ES-I3 (cell line): ENCODE data around the gene ATP6V0D1.

Experiments
- H3K36me3 ChIP-seq: 2 replicates; pipeline ENCODE4 v1.6.1; 2013; ENCODE audit warnings: mild to moderate bottlenecking, low read length, control low read depth, moderate library complexity; ENCODE audit not compliant: insufficient read depth
- H3K4me1 ChIP-seq: 2 replicates; pipeline ENCODE4 v1.6.1; 2013; ENCODE audit warnings: mild to moderate bottlenecking, control low read depth, low read length; ENCODE audit not compliant: insufficient read depth
- H3K9ac ChIP-seq: 2 replicates; pipeline ENCODE4 v1.6.1; 2013; ENCODE audit warnings: low read depth, mild to moderate bottlenecking, low read length, moderate library complexity
- H3K9me3 ChIP-seq: 2 replicates; pipeline ENCODE4 v1.6.1; 2013; ENCODE audit warnings: mild to moderate bottlenecking, low read length, moderate library complexity; ENCODE audit not compliant: control insufficient read depth, insufficient read depth

ATP6V0D1 gene

GRCh38 chr16:67409631-67410030, 71.3 kb downstream of the ATP6V0D1 start:
- Histone ChIP-seq H3K36me3 (no peaks in the 10 kb centered on the region), H3K9me3 (no peaks in the 10 kb centered on the region), H3K9ac (no peak overlapping the region), H3K4me1 (peaks cover 29% of the 10 kb centered on the region)

DNA sequence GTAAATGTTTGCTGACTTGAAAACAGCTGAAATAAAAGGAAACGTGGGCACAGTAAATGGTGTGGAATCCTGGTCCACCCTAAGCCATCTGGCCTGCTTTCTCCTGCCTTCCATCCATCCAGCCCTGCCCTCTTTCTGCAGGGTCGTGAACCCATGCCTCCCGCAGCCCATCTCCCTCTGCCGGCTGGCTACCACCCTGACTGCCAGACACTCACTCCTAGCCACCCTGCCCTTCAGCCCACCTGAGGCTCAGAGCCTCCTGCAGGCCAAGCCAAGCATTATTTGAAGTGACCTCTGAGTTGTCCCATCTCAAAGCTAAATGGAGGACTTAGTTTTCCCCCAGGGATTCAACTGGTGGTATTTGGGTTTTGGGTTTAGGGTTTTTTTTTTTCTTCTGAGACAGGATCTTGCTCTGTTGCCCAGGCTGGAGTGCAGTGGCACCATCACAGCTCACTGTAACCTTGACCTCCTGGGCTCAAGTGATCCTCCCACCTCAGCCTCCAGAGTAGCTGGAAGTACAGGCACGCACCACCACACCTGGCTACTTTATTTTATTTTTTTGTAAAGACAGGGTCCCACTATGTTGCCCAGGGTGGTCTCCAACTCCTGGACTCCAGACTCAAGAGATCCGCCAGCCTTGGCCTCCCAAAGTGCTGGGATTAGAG, 73.0 kb downstream of the ATP6V0D1 start:
- Histone ChIP-seq H3K4me1 (peaks cover 21% of the 10 kb centered on the region), H3K9ac (no peak overlapping the region), H3K36me3 (no peaks in the 10 kb centered on the region), H3K9me3 (no peaks in the 10 kb centered on the region)

- Histone ChIP-seq H3K9ac (no peak overlapping the region), H3K36me3 (no peaks in the 10 kb centered on the region), H3K4me1 (peaks cover 21% of the 10 kb centered on the region), H3K9me3 (no peaks in the 10 kb centered on the region)
Measured at GRCh38 chr16:67407176-67407787, 73.7 kb downstream of the ATP6V0D1 start.

GRCh38 chr16:67406111-67406971, 74.6 kb downstream of the ATP6V0D1 start:
- Histone ChIP-seq H3K4me1 (peaks cover 21% of the 10 kb centered on the region), H3K9ac (no peak overlapping the region), H3K9me3 (no peaks in the 10 kb centered on the region), H3K36me3 (no peaks in the 10 kb centered on the region)

DNA sequence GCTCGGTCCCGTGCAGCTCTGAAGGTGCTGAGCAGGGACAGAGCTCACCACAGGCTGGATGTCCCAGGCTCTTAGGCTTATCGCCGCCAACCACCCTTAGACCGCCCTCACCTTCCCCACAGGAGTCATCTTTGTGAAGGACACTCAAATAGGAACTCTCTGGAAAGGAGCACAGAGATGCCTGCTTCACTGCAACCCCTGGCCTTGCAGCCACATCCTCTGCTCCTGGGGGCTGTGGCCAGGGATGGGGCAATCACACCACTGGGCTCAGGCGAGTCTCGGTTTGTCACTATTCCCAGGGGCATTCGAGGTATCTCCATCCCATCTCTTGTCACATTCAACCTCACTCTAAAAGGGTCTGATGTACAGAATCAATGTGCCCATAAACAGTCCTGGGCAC, 75.6 kb downstream of the ATP6V0D1 start:
- no peaks in the 10 kb centered on the region for H3K36me3 ChIP-seq
- peaks cover 21% of the 10 kb centered on the region for H3K4me1 ChIP-seq
- H3K9me3 ChIP-seq: no peaks in the 10 kb centered on the region
- no peak overlapping the region for H3K9ac ChIP-seq

DNA sequence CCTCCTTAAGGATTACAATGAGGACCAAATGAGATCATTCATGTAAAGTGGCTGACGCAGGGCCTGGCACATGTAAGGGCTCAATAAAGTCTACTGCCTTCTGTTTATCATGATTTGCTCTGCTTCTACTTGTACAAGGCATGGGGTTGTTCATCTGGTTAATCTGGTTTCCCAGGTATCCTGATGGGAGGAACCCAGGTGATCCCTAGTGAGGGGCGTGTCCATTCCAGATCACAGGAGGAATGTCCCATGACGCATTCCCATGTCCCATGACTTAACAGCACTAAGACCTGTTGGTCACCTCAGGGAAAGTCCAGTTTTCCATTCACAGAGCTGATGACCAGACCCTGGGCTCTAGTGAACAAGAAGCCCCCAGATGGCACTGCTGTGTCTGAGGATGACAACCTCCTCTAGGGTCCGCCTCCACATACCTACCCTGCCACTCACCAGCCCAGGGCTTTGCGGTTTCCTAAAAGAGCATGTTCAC, 76.2 kb downstream of the ATP6V0D1 start:
- H3K9me3 ChIP-seq: no peaks in the 10 kb centered on the region
- no peak overlapping the region for H3K9ac ChIP-seq
- H3K4me1 ChIP-seq: peaks cover 21% of the 10 kb centered on the region
- no peaks in the 10 kb centered on the region for H3K36me3 ChIP-seq

DNA sequence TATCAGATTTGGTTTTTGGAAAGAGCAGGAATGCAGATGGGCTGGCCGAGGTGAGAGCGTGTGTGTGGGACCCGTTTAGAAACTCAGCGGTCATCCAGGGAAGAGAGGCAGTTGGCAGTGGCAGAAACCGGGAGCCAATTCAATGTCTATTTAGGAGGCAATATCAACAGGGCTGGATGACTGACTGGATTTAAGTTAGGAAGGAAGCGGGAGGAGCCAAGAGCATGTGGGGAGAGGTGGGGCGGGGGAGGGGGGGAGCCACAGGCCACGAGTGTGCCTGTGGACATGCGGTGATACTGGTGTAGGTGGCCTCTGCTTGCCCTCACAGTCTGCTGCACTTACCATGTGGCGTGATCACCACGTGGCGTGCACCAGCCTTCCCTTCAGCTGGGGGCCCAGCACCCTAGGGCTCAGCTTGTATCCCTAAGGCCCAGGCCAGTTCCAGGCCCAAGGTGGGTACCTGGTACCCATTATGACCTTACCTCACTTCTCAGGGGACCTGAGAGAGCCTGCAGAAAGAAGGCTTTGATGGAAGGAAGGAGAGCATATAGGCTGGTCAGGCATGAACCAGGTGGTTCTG, 76.9 kb downstream of the ATP6V0D1 start:
- H3K4me1 ChIP-seq: peaks cover 21% of the 10 kb centered on the region
- H3K9ac ChIP-seq: no peak overlapping the region
- no peaks in the 10 kb centered on the region for H3K9me3 ChIP-seq
- no peaks in the 10 kb centered on the region for H3K36me3 ChIP-seq

GRCh38 chr16:67400901-67401300, 80.1 kb downstream of the ATP6V0D1 start:
- Histone ChIP-seq H3K9ac (no peak overlapping the region), H3K36me3 (no peaks in the 10 kb centered on the region), H3K9me3 (no peaks in the 10 kb centered on the region), H3K4me1 (peaks cover 4% of the 10 kb centered on the region; the same call in 1 of the 2 replicates)

DNA sequence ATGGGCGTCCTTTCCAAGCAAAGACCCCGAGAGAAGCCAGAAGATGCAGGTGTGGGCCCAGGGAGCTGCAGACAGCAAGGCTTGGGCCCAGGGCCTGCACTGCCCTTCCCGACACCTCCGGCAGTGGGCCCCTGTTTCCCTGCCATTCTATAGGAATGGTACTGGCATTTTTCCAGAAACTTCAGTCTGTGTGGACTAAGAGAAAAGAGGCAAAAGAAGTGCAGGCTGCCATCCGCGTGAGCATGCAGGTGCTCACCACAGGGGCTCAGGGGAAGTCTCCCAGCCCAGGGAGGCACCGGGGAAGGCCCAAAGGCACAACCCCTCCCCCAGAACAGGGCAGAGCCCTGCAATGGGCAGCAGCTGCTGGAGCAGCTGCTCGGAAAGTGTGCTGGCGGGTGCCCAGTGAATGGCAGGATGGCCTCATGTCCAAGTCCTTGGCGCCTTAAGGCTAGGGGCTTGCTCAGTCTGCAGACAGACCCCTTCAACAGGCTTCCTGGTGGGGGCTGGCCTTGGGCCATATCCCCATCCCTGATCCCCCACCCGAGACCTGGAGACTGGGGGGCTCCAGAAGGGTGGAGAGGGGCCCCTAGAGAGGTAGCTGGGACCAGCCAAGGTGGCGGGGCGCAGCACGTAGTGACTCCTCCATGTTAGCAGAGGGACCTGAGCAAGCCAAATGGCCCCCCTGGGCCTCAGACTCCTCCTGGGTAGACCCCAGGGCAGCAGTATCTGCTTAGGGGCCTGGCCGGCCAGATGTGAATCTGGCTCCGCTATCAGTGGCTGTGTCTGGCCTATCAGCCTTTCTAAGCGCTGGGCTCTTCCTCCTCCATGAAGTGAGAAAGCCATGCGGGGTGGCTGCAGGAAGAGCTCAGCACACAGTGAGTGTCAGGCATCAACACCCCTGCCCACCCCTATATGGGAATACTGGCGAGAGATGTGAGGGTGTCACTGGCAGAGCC, 80.9 kb downstream of the ATP6V0D1 start:
- H3K9me3 ChIP-seq: no peaks in the 10 kb centered on the region
- H3K9ac ChIP-seq: no peak overlapping the region
- peaks cover 11% of the 10 kb centered on the region; the same call in 1 of the 2 replicates for H3K4me1 ChIP-seq
- no peaks in the 10 kb centered on the region for H3K36me3 ChIP-seq

GRCh38 chr16:67399218-67399733, 81.7 kb downstream of the ATP6V0D1 start:
- Histone ChIP-seq H3K9ac (no peak overlapping the region), H3K9me3 (no peaks in the 10 kb centered on the region), H3K4me1 (peaks cover 13% of the 10 kb centered on the region; the same call in 1 of the 2 replicates), H3K36me3 (no peaks in the 10 kb centered on the region)

- H3K4me1 ChIP-seq: peaks cover 13% of the 10 kb centered on the region; the same call in 1 of the 2 replicates
- no peaks in the 10 kb centered on the region for H3K36me3 ChIP-seq
- no peaks in the 10 kb centered on the region for H3K9me3 ChIP-seq
- no peak overlapping the region for H3K9ac ChIP-seq
Measured at GRCh38 chr16:67398546-67399217, 82.3 kb downstream of the ATP6V0D1 start.

DNA sequence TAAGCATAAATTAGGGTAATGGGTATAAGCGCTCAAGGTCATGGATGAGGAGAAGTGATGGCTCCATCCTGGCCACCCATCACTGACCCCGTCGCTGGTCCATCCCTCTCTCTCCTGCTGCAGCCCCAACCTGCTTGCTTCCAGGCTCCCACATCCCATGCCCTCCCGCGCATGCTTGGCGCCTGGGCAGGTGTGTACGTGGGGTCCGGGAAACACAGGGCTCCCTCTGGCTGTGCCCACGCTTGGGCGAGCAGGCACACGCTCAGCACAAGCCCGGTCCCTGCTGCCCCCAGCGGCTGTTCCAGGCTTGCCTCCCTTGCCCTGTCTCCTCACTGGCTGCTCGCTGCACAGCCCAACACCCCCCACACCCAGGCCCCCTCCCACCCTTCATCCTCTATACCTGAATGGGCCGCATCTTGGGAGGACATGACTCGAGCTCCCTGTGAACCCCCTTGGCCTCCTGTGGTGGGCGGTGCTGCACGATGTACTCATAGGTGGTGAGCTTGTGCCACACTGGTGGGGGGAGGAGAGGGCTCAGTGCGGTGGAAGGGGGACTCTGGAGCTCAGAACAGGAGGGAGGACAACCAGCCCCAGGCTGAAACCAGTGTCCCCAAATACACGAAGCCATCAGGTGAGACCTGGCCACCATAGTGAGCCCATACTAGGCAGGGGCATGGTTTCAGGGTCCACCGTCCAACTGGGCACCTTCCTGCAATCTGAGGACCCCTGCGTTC, 83.0 kb downstream of the ATP6V0D1 start:
- Histone ChIP-seq H3K9ac (no peak overlapping the region), H3K9me3 (no peaks in the 10 kb centered on the region), H3K4me1 (peaks cover 13% of the 10 kb centered on the region; the same call in 1 of the 2 replicates), H3K36me3 (no peaks in the 10 kb centered on the region)
